ENCODE results near the gene IGFBPL1.
"Not testable (repeated sequence)": the region's sequence is repeated elsewhere in the genome, so short reads cannot be mapped to it uniquely, and the experiment has no call there.

IGFBPL1 gene

DNA sequence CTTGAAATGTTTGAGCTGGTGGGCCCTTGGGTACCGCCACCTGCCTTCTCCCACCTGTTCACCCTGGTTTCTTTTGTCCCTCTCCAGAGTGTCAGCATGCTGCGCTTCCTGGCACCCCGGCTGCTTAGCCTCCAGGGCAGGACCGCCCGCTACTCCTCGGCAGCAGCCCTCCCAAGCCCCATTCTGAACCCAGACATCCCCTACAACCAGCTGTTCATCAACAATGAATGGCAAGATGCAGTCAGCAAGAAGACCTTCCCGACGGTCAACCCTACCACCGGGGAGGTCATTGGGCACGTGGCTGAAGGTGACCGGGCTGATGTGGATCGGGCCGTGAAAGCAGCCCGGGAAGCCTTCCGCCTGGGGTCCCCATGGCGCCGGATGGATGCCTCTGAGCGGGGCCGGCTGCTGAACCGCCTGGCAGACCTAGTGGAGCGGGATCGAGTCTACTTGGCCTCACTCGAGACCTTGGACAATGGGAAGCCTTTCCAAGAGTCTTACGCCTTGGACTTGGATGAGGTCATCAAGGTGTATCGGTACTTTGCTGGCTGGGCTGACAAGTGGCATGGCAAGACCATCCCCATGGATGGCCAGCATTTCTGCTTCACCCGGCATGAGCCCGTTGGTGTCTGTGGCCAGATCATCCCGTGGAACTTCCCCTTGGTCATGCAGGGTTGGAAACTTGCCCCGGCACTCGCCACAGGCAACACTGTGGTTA lies 28.4 kb downstream of the IGFBPL1 start:
- no peak for DNase-seq

DNA sequence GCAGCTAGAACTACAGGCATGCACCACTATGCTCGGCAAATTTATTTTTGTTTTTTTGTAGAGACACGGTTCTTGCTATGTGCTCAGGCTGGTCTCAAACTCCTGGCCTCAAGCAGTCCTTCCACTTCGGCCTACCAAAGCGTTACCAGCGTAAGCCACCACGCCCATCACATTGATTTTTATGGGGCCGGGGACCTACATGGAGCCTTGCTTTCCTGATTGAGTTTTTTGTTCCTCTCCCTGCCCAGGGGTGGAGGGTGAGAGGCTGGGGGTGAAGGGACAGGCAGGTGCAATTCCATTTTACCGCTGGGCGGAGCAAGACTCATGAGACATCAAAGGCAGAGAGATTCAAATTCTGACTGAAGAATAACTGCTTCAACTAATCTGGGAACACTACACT lies 29.8 kb downstream of the IGFBPL1 start:
- DNase-seq = no peak

DNA sequence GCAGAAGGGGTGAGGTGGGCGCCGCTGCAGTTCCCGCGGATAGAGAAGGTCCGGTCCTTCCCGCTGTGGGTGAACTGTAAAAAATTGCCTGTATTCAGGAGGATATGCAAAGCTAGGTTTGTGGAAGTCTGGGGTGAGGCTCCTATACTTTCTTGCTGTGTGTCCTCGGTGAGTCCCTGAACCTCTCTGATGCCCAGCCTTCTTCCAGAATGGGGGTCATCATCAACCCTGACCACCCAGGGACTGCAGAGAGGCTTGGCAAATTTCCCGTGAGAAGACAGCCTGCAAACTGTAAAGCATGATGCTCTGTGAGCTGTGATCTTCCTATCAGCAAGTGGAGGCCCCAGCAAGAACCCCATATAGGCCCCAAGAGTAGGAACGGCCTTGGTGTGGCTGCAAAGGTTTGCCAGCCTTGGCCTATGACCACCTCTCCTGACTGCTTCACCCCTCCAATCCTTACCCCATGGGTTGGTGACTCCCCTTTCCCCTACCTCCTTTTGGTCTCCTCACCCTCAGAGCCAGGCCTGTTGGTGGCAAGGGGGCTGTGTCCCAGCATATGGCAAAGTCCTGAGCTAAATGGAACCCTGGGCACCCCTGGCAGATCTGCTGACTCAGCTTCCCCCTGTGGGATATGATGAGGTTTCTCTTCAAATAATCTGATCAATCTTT lies 31.0 kb downstream of the IGFBPL1 start:
- DNase-seq = no peak

DNA sequence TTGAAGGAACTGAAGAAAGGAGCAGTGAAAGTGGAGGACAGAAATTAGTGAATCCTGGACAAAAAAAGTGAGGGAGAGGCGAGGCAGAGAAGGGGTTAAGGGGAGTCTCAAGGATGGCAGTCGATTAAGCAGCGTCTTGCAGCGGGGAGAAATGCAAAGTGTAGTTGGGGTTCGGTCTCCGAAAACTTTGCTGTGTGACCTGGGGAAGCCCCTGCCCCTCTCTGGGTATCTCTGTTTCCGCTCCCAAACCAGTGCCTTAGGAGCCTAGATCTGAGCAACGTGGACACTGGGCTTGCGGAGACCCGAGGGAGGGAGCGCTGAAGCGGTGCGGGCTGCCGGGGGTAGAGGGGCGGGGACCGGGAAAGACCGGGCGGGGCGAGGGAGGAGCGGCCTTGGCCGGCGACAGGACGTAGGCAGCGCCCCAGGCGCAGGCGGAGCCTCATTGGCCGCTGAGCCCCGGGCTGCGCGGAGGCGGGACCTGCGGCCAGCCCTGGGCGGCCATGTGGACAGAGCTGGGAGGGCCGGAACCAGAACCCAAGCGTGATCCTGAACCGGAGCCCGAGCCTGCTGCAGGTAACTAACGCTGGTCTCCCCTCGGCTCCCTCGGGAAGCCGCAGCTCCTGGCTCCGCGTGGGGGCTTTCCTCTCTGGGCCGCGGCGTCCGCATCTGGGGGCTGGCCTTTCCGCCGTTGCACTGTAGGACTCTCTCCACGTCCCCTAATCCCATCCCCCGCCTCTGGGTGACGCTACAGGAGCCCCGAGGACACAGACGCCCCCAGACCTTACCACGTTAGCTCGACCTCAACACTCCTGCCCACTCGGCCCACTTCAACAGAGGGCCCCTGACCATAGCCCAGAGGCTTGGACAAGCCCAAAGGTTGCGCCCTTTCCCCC lies 31.8 kb downstream of the IGFBPL1 start, which contains the start of gene ALDH1B1:
Gene ALDH1B1 (plus strand): TSS at position 468 of the 893 bp plus-strand sequence. CDS start 3,047 bp downstream, outside the sequence.
- DNase-seq = peak; percentile 73

DNA sequence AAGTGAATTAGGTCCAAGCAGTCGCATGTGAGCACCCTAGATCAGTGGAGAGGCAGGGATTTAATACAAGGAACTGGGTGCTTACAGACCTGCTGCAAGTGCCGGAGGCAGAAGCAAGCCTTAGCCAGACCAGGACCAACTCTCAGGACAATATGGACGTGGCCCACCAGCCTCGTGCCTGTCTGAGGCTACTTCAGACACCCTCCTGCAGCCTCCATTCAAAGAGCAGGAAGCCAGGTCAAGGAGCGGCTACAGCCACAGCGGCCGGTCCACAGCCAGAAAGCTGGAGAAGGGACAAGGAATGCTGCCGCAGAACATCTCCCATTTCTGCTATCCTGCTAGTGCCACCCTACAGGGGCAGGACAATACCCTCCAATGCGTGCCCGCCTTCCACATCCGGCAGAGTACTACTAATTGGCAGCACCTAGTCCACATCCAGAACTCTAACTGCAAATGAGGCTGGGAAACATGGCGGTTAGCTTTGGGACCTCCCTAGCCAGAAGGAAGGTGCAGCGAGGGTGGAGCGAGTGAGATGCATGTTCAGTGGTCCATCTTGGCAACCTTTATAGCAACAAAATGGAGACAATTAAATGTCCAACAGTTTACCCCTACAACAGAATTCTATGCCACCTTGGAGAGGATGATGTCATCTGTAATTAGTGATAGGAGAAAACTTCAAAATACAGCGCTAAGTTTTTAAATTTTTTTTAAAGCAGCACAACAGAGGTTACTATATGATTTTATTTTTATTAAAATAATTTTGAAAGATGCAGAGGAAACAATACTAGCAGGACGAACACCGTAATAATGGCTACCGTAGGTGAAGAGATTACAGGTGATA lies 32.8 kb downstream of the IGFBPL1 start:
- DNase-seq = no peak

DNA sequence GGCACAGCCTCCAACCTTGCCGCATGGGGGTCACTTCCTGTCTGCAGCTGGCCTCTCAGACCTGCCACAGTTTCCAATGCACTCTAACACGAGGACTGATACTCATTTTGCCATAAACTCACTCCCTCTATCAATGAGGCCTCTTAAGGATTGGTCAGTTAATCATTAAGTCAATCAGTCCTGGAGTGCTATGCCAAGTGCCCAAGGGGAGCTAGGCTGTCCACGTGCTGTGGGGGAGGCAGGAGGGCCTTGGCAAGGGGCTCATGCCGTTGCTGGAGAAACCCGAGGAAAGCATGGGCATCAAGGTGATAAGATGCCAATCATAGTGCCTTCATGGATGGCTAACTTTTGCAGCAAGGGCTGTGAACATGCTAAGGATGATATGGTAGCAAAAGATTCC lies 33.4 kb downstream of the IGFBPL1 start:
- DNase-seq = no peak

DNA sequence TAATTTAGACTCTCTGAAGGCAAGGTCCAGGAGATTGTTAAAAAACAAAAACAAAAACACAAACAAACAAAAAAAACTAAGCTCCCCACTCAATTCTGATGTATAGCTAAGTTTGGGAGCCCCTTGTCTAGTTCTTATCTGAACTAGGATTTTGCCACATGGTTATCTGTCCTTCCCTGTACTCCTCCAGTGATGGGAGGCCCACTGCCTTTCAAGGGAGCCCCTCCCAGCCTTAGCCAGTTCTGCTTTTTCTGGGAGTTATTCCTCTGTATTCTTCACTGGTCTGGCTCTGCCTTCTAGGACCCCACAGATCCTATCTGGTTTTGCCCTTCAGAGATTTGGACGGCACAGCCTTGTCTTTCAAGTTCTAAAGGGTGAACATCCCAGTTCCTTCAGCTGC lies 33.8 kb downstream of the IGFBPL1 start:
- DNase-seq = no peak

DNA sequence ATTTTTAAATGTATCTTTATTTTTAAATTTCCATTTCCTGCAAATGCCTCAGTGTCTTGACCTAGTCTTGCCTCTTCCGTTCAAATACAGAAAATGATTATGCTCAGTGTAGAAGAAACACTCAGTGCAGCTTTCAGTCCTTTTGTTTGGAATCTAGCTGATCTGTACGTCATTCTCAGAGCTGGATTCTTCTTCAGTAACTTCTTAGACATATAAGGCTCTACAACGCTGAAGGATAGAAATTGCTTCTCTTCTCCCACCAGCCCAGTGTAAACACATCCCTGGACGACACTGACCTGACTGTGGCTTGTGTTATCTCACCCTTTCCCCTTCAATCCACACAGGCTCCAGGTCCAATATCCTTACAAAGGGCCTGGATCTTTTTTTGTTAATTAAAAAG lies 34.9 kb downstream of the IGFBPL1 start:
- no peak for DNase-seq

DNA sequence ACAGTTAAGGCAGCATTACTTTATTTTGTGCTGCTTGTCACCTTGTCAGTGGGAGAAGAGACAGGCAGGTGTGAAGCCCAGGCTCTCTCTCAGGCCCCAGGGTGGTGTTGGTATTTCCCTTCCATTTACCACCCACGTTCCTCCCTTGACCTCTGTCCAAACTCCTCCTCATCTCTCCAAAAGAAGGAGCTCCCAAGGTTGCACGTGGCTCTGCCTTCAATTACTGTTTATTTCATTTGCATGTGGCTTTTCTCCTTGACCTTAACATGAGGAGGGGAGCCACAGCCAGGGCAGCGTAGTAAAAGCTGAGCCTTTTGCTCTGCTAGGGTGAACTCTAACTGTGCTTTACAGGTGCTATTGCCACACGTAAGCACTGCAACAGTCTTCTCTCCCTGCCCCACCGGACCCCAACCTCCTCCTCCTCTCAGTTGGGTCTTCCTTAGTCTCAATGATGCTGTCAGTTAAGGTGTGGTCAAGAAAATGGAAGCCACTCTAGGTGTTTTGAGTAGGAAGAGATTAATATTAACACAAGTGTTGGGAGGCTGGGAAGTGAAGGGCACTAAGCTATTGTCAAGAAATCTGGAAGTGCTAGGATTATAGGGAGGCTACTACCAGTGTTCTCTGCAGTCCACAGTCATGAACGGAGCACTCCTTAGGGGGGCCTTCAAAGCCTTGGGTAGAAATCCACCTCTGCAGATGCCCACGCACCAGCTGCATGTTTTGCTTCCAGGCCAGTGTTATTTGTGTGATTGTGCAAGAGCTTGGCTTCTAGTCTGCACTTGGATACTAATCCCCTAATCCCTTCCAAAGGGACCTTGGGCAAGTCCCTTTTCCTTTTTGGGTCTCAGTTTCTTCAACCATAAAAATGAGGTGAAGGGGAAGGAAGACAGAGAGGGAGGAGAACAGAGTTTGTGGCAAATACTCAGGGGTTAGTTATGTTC lies 35.7 kb downstream of the IGFBPL1 start:
- DNase-seq = no peak

DNA sequence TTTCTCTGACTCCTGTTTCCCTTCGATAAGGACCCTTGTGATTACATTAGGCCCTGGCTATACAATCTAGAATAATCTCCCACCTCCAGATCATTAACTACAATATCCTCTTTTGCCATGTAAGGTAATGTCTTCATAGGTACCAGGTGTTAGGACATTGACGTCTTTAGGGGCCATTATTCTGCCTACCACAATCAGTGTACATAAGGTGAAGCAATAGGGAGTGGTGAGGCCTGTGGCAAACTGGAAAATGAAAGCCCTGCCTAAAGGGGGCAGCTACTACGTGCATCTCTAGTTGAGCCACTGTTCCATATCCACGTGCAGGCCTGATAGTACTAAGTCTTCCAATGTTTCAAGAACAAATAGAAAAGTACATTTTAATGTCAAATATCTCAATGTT lies 36.5 kb downstream of the IGFBPL1 start:
- no peak for DNase-seq

DNA sequence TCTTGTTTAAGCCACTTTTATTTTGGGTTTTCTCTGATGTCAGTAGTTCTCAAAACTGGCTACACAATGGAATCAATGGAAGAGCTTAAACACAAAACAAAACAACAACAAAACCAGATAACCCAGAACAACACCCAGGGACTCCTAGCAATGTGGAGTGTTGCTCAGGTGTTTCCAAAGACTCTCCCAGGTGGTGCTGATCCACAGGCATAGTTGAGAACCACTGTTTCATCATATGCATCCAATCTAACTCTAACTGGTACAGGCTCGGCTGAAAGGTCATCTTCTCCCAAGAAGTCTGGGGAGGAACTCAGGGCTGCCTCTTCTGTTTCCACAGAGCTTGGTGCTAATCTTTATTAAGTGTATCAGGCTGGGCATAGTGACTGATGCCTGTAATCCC lies 37.2 kb downstream of the IGFBPL1 start:
- no peak for DNase-seq

DNA sequence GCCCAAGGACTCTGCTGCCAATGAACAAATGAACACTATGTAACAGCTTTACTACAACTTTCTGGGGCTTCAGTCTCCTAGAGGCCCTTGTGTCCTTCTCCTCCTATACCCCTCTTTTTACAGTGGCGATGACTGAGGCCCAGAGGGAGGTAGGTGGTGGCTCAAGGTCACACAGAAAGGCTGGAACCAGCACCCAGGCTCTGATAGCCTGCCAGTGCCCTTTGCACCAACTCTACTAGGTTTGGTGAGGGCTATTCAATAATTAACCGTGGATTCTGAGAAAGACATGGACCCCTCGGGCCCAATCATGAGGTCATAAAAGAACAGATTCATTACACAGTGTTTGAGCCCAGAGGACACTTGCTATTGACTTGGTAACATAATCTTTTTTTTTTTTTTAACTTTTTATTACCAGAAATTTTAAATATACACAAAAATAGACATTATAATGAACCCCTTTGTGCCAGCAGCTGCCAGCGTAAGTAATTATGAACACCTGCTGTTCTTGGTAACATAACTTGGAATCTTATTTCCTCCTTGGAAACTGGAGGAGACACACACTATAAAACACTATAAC lies 37.8 kb downstream of the IGFBPL1 start:
- DNase-seq = peak; percentile 21

DNA sequence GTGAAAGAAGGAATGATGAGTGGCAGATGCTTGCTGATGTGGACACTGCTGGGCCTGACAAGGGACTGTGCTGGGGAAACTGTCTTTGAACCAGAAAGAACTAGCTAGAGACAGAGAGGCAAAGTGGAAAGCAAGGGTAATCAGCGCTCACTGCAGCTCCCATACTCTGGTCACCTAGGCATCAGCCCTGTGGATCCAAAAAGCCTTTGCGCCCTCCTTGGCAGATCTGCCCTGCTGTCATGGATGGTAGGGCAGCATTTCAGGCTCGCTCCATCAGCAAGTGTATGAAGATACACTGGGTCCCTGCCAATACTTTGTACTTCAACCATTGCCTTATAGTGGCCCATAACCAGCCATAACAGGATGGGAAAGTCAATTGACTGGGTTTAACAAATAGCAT lies 38.4 kb downstream of the IGFBPL1 start:
- DNase-seq = no peak

DNA sequence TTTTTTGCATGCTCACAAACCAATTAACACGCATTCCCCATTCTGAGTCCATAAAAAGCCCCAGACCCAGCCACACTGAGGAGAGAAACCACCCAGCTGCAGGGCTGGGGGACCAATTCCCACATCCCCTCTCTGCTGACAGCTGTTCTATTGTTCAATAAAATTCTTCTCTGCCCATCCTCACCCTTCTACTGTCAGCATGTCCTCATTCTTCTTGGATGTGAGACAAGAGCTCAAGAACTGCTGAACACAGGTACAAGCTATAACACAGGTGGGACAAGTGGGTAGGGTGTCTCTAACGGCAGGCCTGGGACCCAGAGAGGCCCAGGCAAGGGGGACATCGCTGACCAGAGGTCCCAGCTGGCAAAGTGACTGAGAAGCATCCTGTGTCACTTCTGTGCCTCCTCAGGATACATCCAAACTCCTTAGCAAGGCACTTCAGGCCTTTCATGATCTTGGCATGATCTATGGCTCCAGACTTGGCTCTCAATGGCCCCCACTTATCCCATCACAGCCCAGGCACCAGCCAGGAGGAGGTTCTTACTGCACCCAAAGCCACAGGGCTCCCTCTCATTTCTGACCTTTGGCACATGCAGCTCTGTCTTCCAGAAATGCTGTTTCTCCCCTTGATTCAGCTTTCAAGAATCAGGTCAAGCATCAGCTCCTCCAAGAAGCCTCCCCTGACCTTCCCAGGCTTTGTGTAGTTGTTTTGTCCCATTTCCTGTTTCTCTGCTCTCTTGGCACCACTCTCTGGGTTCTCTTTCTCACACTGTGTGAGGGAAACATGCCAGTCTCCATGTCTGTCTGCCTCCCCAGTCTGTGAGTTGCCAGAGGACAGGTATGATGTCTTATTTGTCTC lies 39.0 kb downstream of the IGFBPL1 start:
- peak; percentile 14 for DNase-seq

DNA sequence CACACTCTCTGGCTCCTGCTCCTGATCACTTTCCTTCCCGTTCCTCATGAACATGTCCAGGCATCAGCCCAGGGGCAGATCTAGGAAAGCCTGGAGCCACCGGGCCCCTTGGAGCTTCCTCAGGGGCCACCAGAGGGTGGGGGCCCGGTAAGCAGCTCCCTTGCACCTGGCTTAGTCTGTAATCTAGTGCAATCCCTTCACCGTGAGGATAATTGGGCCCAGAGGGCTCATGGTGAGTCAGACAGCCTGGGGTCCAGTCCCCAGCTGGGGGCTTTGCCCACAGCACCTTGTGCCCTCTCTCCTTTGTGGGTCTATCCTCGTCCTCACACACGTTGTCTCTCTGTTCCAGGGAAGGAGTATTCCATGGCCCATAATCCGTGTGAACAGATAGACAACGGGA lies 42.1 kb downstream of the IGFBPL1 start:
- no peak for DNase-seq

DNA sequence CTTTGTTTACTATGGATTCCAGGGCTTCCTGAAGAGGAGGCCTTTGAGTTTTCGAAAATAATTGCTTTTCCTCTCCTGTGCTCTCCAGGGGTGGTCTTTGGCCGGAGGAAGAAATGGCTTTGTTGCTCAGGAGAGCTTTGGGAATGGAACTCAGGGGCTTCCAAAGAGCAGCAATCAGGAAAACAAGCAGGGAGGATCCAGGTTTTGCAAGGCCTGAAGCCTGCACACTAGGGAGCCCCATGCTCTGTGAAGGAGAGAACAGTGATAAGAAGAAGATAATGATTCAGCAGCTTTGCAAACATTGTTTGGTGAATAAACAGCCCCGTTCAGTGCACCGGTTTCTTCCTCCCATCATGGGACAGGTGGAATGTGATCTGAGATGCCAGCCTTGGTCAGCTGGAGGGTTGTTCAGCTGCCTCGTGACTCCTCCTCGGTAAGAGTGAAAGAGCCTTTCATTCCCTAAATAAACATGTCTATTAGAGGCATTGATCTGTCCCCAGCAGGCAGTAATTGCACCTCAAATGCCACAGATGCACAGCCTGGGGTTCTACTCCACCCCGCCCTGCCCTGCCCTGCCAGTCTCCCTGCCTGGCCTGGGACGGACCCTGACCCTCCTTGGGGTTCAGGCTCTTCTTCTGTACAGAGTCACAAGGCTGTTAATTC lies 43.3 kb downstream of the IGFBPL1 start:
- DNase-seq = no peak

DNA sequence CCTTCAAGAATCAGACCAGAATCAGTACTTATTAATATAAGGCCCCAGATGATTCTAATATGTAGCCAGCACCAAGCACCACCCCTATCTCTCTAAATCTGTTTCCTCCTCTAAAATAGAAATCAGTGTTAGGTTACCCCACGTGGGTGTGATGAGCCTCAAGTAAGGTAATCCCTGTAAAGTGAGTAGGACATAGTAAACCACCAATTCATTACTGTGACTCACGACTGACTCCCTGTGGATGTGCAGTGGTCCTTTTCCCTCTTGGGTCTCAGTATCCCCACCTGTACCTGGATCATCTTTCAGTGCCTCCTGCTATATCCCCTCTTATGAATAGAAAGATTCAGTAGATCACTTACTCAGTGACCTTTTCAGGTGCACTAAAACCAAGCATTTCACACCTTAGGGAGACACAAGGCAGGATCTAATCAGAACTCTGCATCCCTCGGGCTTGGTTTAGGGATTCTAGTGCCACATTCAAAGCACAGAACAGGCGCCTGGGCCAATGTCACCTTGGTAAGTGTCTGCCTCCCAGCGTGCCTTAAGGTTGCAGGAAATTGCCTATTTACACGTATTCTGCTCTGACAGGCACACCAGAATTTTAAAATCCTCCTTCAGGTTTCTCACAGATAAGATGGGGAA lies 43.9 kb downstream of the IGFBPL1 start:
- peak; percentile 56 for DNase-seq

DNA sequence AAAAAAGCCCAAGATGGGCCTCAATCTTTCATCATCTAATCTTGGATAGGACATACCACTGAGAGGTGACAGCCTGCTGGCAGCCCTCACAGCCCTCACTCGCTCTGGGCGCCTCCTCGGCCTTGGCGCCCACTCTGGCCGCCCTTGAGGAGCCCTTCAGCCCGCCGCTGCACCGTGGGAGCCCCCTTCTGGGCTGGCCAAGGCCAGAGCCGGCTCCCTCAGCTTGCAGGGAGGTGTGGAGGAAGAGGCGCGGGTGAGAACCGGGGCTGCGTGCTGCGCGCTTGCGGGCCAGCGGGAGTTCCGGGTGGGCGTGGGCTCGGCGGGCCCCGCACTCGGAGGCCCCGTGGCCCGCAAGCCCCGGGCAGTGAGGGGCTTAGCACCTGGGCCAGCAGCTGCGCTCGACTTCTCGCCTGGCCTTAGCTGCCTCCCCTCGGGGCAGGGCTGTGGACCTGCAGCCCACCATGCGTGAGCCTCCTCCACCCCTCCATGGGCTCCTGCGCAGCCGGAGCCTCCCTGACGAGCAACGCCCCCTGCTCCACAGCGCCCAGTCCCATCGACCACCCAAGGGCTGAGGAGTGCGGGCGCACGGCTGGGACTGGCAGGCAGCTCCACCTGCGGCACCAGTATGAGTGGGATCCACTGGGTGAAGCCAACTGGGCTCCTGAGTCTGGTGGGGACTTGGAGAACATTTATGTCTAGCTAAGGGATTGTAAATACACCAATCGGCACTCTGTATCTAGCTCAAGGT lies 46.7 kb downstream of the IGFBPL1 start:
- DNase-seq = not testable (repeated sequence)

Measured in NCI-H2171 treated with DMSO at 0.1 percent for 48 hours (cell line).